Gastrocnemius medialis (tissue), 4 donors: Measurements from ENCODE around the gene EVC2. TPM values are rescaled to one million over a fixed set of nuclear protein-coding genes. Genes with fewer than 3 reads are reported as not detected.

Experiments used
- ATAC-seq, 2 donors: fragments of 150-250 bp; one replicate each; pipeline ENCODE4 v1.9.1; 2016
- DNase-seq, 2 donors: peaks; one replicate each; pipeline ENCODE4 v3.0.0-alpha.2; 2019
- H3K27ac ChIP-seq, 4 donors: fragments of 200-600 bp; sonication (generic); 1 replicate in 1 of 4; 2 replicates in 3 of 4; pipeline ENCODE4 v1.5.1; 2016 to 2018; ENCODE audit warnings: mild to moderate bottlenecking in 2 of 4, moderate library complexity in 1 of 4
- H3K27me3 ChIP-seq, 3 donors: fragments of 200-600 bp; sonication (generic) in 2 of 3; 1 replicate in 1 of 3; 2 replicates in 2 of 3; pipeline versions ENCODE4 v1.5.1 to v1.6.0; 2016 to 2019; ENCODE audit warnings: mild to moderate bottlenecking in 1 of 3, moderate library complexity in 1 of 3
- H3K36me3 ChIP-seq, 2 donors: fragments of 200-600 bp; sonication (generic) in 1 of 2; one replicate each; pipeline ENCODE4 v1.5.1; 2017 to 2018
- H3K4me1 ChIP-seq, 2 donors: fragments of 200-600 bp; sonication (generic) in 1 of 2; one replicate each; pipeline ENCODE4 v1.5.1; 2016 to 2017; ENCODE audit warnings: mild to moderate bottlenecking in 2 of 2
- H3K4me3 ChIP-seq, 4 donors: fragments of 200-600 bp; sonication (generic) in 3 of 4; 1 replicate in 1 of 4; 2 replicates in 3 of 4; pipeline ENCODE4 v1.5.1; 2016 to 2019; ENCODE audit warnings: mild to moderate bottlenecking in 2 of 4
- H3K9me3 ChIP-seq, 3 donors: fragments of 200-600 bp; sonication (generic) in 2 of 3; 1 replicate in 1 of 3; 2 replicates in 2 of 3; pipeline ENCODE4 v1.5.1; 2016 to 2019
- POLR2A ChIP-seq, 2 donors: fragments of 450-650 bp; IDR thresholded peaks; one replicate each; pipeline ENCODE4 v1.6.1; 2017; ENCODE audit warnings: antibody characterized with exemption in 2 of 2, mild to moderate bottlenecking in 2 of 2, moderate library complexity in 2 of 2
- in situ Hi-C, 4 donors: fragments of 200-750 bp; cut with MboI; loops; one replicate each; pipeline versions ENCODE4 v1.15.0 to v1.8.0; 2017; ENCODE audit warnings: low sequenced_read_pairs in 4 of 4
- intact Hi-C: fragments of 100-400 bp; cut with DNase I; formaldehyde crosslinking; loops from one replicate; pipeline ENCODE4 v1.15.1; 2023; ENCODE audit warnings: low total_unique reads
- total RNA-seq, 4 donors: library from RNA; depleted of rRNA; stranded (reverse); fragments of >200 nt; gene quantifications; one replicate each; pipeline versions ENCODE4 v1.1.0 to v1.2.3, GENCODE V29; 2016
- TF ChIP-seq, protein P1 (sequence below), 5 experiments: fragments of 450-650 bp in 3 of 5; fragments of 200-600 bp in 2 of 5; sonication (generic) in 2 of 5; IDR thresholded peaks in 4 of 5; conservative IDR thresholded peaks in 1 of 5; 1 replicate in 4 of 5; 2 replicates in 1 of 5; pipeline ENCODE4 v1.5.1; 2016 to 2019; ENCODE audit warnings: antibody characterized with exemption in 5 of 5, mild to moderate bottlenecking in 3 of 5, moderate library complexity in 3 of 5

Gene EVC2
- total RNA-seq, 4 donors from 2014 or later = 0.62 to 1.7 (median 1.5) TPM

GRCh38 chr4:5558502-5558901 is 149.9 kb downstream of the EVC2 start:
- H3K27me3 ChIP-seq = no peaks in the 10 kb centered on the region
- no peaks in the 10 kb centered on the region for H3K36me3 ChIP-seq
- intact Hi-C loops = no loop called here
- H3K4me3 ChIP-seq = no peak overlapping the region
- ATAC-seq (no peak), DNase-seq (no peak)
- H3K4me1 ChIP-seq = no peaks in the 10 kb centered on the region
- no peak overlapping the region for H3K27ac ChIP-seq
- in situ Hi-C loops = no loop called here
- H3K9me3 ChIP-seq = no peaks in the 10 kb centered on the region
- TF ChIP-seq POLR2A (IDR thresholded peaks at IDR 0.05) = no peak
- TF ChIP-seq, protein P1, sequence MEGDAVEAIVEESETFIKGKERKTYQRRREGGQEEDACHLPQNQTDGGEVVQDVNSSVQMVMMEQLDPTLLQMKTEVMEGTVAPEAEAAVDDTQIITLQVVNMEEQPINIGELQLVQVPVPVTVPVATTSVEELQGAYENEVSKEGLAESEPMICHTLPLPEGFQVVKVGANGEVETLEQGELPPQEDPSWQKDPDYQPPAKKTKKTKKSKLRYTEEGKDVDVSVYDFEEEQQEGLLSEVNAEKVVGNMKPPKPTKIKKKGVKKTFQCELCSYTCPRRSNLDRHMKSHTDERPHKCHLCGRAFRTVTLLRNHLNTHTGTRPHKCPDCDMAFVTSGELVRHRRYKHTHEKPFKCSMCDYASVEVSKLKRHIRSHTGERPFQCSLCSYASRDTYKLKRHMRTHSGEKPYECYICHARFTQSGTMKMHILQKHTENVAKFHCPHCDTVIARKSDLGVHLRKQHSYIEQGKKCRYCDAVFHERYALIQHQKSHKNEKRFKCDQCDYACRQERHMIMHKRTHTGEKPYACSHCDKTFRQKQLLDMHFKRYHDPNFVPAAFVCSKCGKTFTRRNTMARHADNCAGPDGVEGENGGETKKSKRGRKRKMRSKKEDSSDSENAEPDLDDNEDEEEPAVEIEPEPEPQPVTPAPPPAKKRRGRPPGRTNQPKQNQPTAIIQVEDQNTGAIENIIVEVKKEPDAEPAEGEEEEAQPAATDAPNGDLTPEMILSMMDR (IDR thresholded peaks at IDR 0.05 in 4 of 5, conservative IDR thresholded peaks at IDR 0.05 in 1 of 5) = no peak

- Histone ChIP-seq H3K4me1 (no peaks in the 10 kb centered on the region), H3K4me3 (no peak overlapping the region), H3K27me3 (no peaks in the 10 kb centered on the region), H3K36me3 (no peaks in the 10 kb centered on the region), H3K27ac (no peak overlapping the region), H3K9me3 (no peaks in the 10 kb centered on the region)
- in situ Hi-C loops = no loop called here
- TF ChIP-seq POLR2A (IDR thresholded peaks at IDR 0.05) = no peak
- TF ChIP-seq, protein P1 (IDR thresholded peaks at IDR 0.05 in 4 of 5, conservative IDR thresholded peaks at IDR 0.05 in 1 of 5) = no peak
- no peak for ATAC-seq
- intact Hi-C loops = no loop called here
- no peak for DNase-seq
These were observed 154.0 kb downstream of the EVC2 start for GRCh38 chr4:5554376-5554775.

DNA sequence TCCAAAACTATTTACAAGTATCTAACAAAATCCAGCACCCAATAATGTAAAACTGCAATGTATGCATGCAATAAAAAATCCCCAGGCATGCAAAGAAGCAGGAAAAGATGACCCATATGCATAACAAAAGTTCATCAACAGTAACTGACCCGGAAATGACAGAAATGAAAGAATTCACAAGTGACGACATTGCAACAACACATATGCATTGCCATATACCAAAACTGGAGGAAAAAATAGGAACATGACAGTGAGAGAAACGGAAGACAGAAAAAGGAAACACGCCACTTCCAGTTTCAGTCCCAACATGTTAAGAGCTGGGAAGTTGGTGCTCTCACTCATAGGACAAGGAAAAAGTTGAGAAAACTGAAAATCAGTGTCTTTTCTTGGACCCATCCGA is 154.6 kb downstream of the EVC2 start:
- H3K9me3 ChIP-seq = no peaks in the 10 kb centered on the region
- TF ChIP-seq, protein P1 (IDR thresholded peaks at IDR 0.05 in 4 of 5, conservative IDR thresholded peaks at IDR 0.05 in 1 of 5) = no peak
- TF ChIP-seq POLR2A (IDR thresholded peaks at IDR 0.05) = no peak
- H3K4me1 ChIP-seq = no peaks in the 10 kb centered on the region
- no peaks in the 10 kb centered on the region for H3K27me3 ChIP-seq
- ATAC-seq (no peak), DNase-seq (no peak)
- in situ Hi-C loops (no loop called here), intact Hi-C loops (no loop called here)
- H3K27ac ChIP-seq = no peak overlapping the region
- H3K36me3 ChIP-seq = no peaks in the 10 kb centered on the region
- no peak overlapping the region for H3K4me3 ChIP-seq

DNA sequence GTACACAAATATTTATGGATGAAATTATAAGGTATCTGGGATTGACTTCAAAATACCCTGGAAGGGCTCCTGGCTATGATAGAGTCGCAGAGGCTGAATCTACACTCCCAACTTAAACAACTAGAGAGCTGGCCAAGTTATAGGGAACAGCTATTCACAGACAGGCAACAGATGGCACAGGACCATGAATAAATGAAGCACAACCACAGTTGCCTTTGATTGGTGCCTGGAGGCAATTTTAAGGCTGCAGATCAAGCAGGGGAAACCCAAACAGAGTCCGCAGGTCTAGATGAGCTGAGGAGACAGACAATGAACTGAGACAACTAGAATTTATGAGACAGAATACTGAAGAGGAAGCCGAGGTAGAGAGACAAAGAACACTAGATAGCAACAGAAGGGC is 155.9 kb downstream of the EVC2 start:
- no peak overlapping the region for H3K27ac ChIP-seq
- in situ Hi-C loops = no loop called here
- H3K27me3 ChIP-seq = no peaks in the 10 kb centered on the region
- H3K4me1 ChIP-seq = no peaks in the 10 kb centered on the region
- DNase-seq = no peak
- H3K4me3 ChIP-seq = no peak overlapping the region
- H3K9me3 ChIP-seq = no peaks in the 10 kb centered on the region
- TF ChIP-seq POLR2A (IDR thresholded peaks at IDR 0.05) = no peak
- H3K36me3 ChIP-seq = no peaks in the 10 kb centered on the region
- no peak for ATAC-seq
- intact Hi-C loops = no loop called here

- TF ChIP-seq POLR2A (IDR thresholded peaks at IDR 0.05) = no peak
- TF ChIP-seq, protein P1 (IDR thresholded peaks at IDR 0.05 in 4 of 5, conservative IDR thresholded peaks at IDR 0.05 in 1 of 5) = no peak
- H3K27ac ChIP-seq = no peak overlapping the region
These were observed 160.6 kb downstream of the EVC2 start for GRCh38 chr4:5547651-5548249.

More at GRCh38 chr4:5547651-5548249, 160.6 kb downstream of the EVC2 start:
- DNase-seq (no peak), ATAC-seq (no peak)
- Histone ChIP-seq H3K4me1 (no peaks in the 10 kb centered on the region), H3K27me3 (no peaks in the 10 kb centered on the region), H3K4me3 (no peak overlapping the region), H3K36me3 (no peaks in the 10 kb centered on the region), H3K9me3 (no peaks in the 10 kb centered on the region)
- in situ Hi-C loops (no loop called here), intact Hi-C loops (no loop called here)
